Ishikawa (cell line): ENCODE results near the gene SHF.

Experiments used
- CEBPB ChIP-seq: IDR thresholded peaks from 2 replicates; pipeline ENCODE4 v1.6.1; 2012
- CREB1 ChIP-seq: IDR thresholded peaks from 2 replicates; pipeline ENCODE4 v1.6.1; 2012; ENCODE audit warnings: low read depth
- EGR1 ChIP-seq: IDR thresholded peaks from 2 replicates; pipeline ENCODE4 v1.6.1; 2012
- EP300 ChIP-seq: IDR thresholded peaks from 2 replicates; pipeline ENCODE4 v1.6.1; 2012; ENCODE audit warnings: borderline replicate concordance
- FOXM1 ChIP-seq: IDR thresholded peaks from 2 replicates; pipeline ENCODE4 v1.6.1; 2012; ENCODE audit warnings: low read depth, borderline replicate concordance
- MAX ChIP-seq: IDR thresholded peaks from 2 replicates; pipeline ENCODE4 v1.6.1; 2012
- NFIC ChIP-seq: IDR thresholded peaks from 2 replicates; pipeline ENCODE4 v1.6.1; 2012
- RAD21 ChIP-seq: IDR thresholded peaks from 2 replicates; pipeline ENCODE4 v1.6.1; 2012; ENCODE audit warnings: low read depth
- REST ChIP-seq: IDR thresholded peaks from 2 replicates; pipeline ENCODE4 v1.6.1; 2012; ENCODE audit warnings: low read depth, mild to moderate bottlenecking
- TAF1 ChIP-seq: IDR thresholded peaks from 2 replicates; pipeline ENCODE4 v1.6.1; 2012; ENCODE audit warnings: low read depth, mild to moderate bottlenecking
- TCF12 ChIP-seq: IDR thresholded peaks from 2 replicates; pipeline ENCODE4 v1.6.1; 2012; ENCODE audit warnings: low read depth
- TEAD4 ChIP-seq: IDR thresholded peaks from 2 replicates; pipeline ENCODE4 v1.6.1; 2012
- USF1 ChIP-seq: IDR thresholded peaks from 2 replicates; pipeline ENCODE4 v1.6.1; 2012
- YY1 ChIP-seq: IDR thresholded peaks from 2 replicates; pipeline ENCODE4 v1.6.1; 2012; ENCODE audit warnings: low read depth
- ZBTB7A ChIP-seq: IDR thresholded peaks from 2 replicates; pipeline ENCODE4 v1.6.1; 2012; ENCODE audit warnings: low read depth

Gene SHF

GRCh38 chr15:45151998-45152828 lies 35.6 kb downstream of the SHF start:
- TF ChIP-seq MAX (no peak), TCF12 (no peak), FOXM1 (no peak), REST (no peak), RAD21 (no peak), CEBPB (no peak), YY1 (no peak)

GRCh38 chr15:45150997-45151396 lies 36.8 kb downstream of the SHF start:
- TF ChIP-seq TCF12, result no peak
- no peak for TF ChIP-seq REST
- no peak for TF ChIP-seq TAF1
- no peak for TF ChIP-seq RAD21
- TF ChIP-seq EP300, result no peak
- no peak for TF ChIP-seq FOXM1
- TF ChIP-seq USF1, result no peak
- no peak for TF ChIP-seq EGR1
- TF ChIP-seq MAX, result no peak
- no peak for TF ChIP-seq ZBTB7A
- TF ChIP-seq NFIC, result no peak
- no peak for TF ChIP-seq YY1
- TF ChIP-seq TEAD4, result no peak
- TF ChIP-seq CEBPB, result no peak
- TF ChIP-seq CREB1, result no peak

GRCh38 chr15:45150481-45150880 lies 37.3 kb downstream of the SHF start:
- no peak for TF ChIP-seq CREB1
- TF ChIP-seq TCF12, result no peak
- TF ChIP-seq YY1, result no peak
- TF ChIP-seq MAX, result no peak
- TF ChIP-seq TAF1, result no peak
- no peak for TF ChIP-seq NFIC
- no peak for TF ChIP-seq USF1
- no peak for TF ChIP-seq FOXM1

GRCh38 chr15:45149060-45149459 lies 38.7 kb downstream of the SHF start:
- no peak for TF ChIP-seq TAF1

GRCh38 chr15:45148076-45149059 lies 39.4 kb downstream of the SHF start:
- TF ChIP-seq EP300 (no peak), FOXM1 (no peak), MAX (no peak), RAD21 (no peak), CEBPB (no peak), ZBTB7A (no peak), USF1 (no peak), CREB1 (no peak), YY1 (no peak), NFIC (no peak), REST (no peak), EGR1 (no peak), TCF12 (no peak)
